Left ventricle myocardium superior (tissue), 1 donor: ENCODE data around the gene POM121L2. TPM values are rescaled to one million over a fixed set of nuclear protein-coding genes. Genes with fewer than 3 reads are reported as not detected.
"Not testable (repeated sequence)": the region's sequence is repeated elsewhere in the genome, so short reads cannot be mapped to it uniquely, and the experiment has no call there.

Source experiments
- ATAC-seq: fragments of 200-7000 bp; cut with Tn5 transposase; one replicate; pipeline ENCODE4 v1.9.1; 2020; ENCODE audit warnings: mild to moderate bottlenecking, moderate library complexity
- DNase-seq: peaks from one replicate; pipeline ENCODE4 v3.0.0-alpha.2; 2020
- intact Hi-C: fragments of 100-400 bp; cut with micrococcal nuclease; formaldehyde crosslinking; loops from one replicate; pipeline ENCODE4 v1.11.0; 2022
- total RNA-seq: library from RNA; stranded (reverse); fragmentation: NEBNext Ultra II Directional; extraction: Animal tissue kit (Norgen Biotek cat#: 25700); gene quantifications from one replicate; pipeline ENCODE4 v1.2.1, GENCODE V29; 2021
- donor health status: DM: no; HTN: yes; CAD: no; lungs with severe emphysema.

Gene POM121L2
- total RNA-seq, 1 donor from 2014 or later = not detected

DNA sequence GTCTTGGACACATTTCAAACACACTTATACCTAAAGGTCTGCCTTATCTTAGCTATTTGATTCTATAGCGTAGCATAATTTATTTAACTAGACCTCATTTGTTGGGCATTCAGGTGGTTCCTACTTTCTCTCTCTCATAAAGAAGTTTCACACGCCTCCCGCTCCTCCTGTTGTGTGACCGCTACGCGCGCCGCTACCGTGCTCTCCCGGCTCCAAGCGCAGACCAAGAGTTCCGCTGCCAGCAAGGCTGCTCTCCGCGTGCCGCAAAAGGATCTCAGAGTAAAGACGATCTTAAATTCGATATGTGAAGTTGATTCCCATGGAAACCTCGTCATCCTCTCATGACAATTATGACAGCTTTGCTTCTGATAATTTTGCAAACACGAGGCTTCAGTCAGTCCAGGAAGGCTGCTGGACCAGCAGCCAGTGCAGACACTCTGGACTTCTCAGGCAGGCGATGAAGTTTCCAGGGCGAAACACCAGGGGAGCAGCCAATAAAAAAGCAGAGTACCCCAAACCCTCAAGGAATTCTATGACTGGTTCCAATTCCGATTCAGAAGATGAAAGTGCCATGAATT, 44.1 kb downstream of the POM121L2 start:
- DNase-seq (no peak), ATAC-seq (no peak)
- intact Hi-C loops = no loop called here

DNA sequence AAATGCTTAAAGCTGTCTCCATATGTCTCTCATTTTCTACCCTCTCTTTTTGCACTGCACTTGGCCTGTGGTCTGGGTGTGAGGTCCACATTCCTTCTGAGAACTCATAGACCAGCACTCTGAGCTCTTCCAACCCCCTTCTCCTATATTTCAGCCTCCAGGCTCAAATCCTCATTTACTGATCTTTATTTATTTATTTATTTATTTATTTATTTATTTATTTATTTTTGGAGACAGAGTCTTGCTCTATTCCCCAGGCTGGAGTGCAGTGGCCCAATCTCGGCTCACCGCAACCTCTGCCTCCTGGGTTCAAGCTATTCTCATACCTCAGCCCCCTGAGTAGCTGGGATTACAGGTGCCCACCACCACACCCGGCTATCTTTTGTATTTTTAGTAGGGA, 45.1 kb downstream of the POM121L2 start:
- ATAC-seq, intact Hi-C loops, DNase-seq: not testable (repeated sequence)

DNA sequence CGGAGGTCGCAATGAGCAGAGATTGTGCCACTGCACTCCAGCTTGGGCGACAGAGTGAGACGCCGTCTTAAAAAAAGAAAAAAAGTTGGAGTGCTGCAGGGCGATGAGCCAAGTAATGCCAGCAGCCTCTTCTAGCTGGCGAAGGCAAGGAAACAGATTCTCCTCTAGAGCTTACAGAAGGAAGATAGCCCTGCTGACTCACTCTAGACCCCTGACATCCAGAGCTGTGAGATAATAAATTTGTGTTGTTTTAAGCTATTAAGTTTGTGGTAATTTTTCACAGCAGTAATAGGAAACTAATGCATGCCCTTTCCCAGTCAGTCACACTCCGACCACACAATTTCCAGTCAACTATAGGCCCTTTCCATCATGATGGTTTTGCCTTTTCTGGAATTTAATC, 48.2 kb downstream of the POM121L2 start:
- intact Hi-C loops = no loop called here
- no peak for ATAC-seq
- DNase-seq = no peak

DNA sequence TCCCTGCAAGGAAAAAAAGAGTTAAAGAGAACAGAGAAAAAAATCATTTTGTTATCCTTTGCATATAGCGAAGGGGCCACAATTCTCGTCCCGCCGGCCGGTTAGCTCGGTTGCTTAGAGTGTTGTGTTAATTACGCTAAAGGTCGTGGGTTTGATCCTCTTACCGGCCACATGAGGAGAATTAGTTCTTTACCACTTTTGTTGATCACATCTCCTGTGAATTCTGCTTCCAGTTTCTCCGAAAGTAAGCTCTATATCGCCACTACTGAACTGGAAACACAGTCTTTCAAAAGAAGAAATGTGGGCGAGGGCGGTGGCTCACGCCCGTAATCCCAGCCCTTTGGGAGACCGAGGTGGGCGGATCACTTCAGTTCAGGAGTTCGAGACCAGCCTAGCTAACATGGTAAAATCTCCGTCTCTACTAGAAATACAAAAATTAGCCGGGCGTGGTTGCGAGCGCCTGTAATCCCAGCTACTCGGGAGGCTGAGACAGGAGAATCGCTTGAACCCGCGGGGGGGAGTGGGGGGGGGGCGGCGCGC, 51.2 kb downstream of the POM121L2 start:
- no peak for DNase-seq
- intact Hi-C loops = no loop called here
- ATAC-seq = no peak

DNA sequence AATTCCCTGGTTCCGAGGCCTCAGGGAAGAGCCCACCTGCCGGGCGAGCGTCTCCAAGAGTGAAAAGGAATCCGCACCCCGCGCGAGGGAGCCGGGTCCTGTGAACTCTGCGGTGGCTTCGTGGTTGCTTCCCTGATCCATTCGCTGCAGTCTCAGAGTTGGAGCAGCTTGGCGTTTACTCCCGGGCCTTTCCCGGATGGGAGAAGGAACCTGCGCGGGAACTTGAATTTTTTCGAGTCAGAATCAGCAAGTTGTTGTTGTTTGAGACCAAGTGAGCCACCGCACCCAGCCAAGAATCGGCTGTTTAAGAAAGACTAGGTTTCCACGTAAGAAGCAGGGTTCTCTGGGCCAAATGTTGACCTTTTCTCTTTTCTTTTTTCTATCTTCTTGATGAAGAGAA, 51.7 kb downstream of the POM121L2 start:
- no peak for DNase-seq
- intact Hi-C loops = no loop called here
- ATAC-seq = no peak

Other genes with a start within 250 kb of the POM121L2 start
- not detected for gene PRSS16, start 64.6 kb downstream of the POM121L2 start, total RNA-seq
- 0.97 TPM for gene ZNF391, start 76.5 kb upstream of the POM121L2 start, total RNA-seq
- 4.1 TPM for gene ZNF184, start 160.8 kb upstream of the POM121L2 start, total RNA-seq